HL-60 (cell line): ENCODE data around the gene PTPRN.

Experiments used
- DNase-seq, 2 experiments: peaks; one replicate each; pipeline ENCODE4 v3.0.0-alpha.2; 2010 to 2020; ENCODE audit warnings: low read depth in 1 of 2, low spot score in 1 of 2
- H3K27ac ChIP-seq: fragments of 250-450 bp; sonication (Bioruptor Pico); replicated peaks from 2 replicates; pipeline ENCODE4 v1.5.1; 2020; ENCODE audit warnings: mild to moderate bottlenecking, moderate library complexity
- H3K27me3 ChIP-seq: fragments of 250-450 bp; sonication (Bioruptor Pico); 2 replicates; pipeline ENCODE4 v1.5.1; 2021; ENCODE audit warnings: mild to moderate bottlenecking, moderate library complexity; ENCODE audit not compliant: insufficient read depth, poor library complexity, severe bottlenecking
- H3K4me3 ChIP-seq: replicated peaks from 2 replicates; pipeline ENCODE4 v1.5.1; 2011; ENCODE audit warnings: mild to moderate bottlenecking, control low read depth, low read length; ENCODE audit not compliant: insufficient read depth
- CTCF ChIP-seq: IDR thresholded peaks from one replicate; pipeline ENCODE4 v1.5.1; 2011; ENCODE audit warnings: low read length, control low read depth, inconsistent platforms; ENCODE audit not compliant: insufficient read depth
- GABPA ChIP-seq: IDR thresholded peaks from 2 replicates; pipeline ENCODE4 v1.6.1; 2012; ENCODE audit warnings: low read depth
- POLR2AphosphoS5 ChIP-seq: IDR thresholded peaks from 2 replicates; pipeline ENCODE4 v1.6.1; 2012; ENCODE audit warnings: low read depth
- REST ChIP-seq: IDR thresholded peaks from 2 replicates; pipeline ENCODE4 v1.6.1; 2012; ENCODE audit warnings: low read depth; ENCODE audit not compliant: insufficient replicate concordance
- SPI1 ChIP-seq: IDR thresholded peaks from 2 replicates; pipeline ENCODE4 v1.6.1; 2012; ENCODE audit warnings: low read depth, mild to moderate bottlenecking, borderline replicate concordance
- microRNA-seq: library from miRNA; unstranded; fragments of <30 nt; microRNA quantifications from one replicate; pipeline ENCODE4, GENCODE V29; 2018

The PTPRN gene

GRCh38 chr2:219243291-219243761 lies 65.9 kb downstream of the PTPRN start:
- Histone ChIP-seq H3K27ac (no peak overlapping the region), H3K27me3 (no peaks in the 10 kb centered on the region), H3K4me3 (no peak overlapping the region)
- DNase-seq, result peak in 1 of 2 experiments; percentile 25
- TF ChIP-seq POLR2AphosphoS5 (no peak), GABPA (no peak), CTCF (no peak), SPI1 (no peak), REST (no peak)

Small RNA genes within 50 kb of the gene (microRNA-seq; reads per million reads assigned to microRNA genes)
- 0.90 reads per million for gene MIR153-1
